GM19193 (cell line): Measurements from ENCODE around the gene ZNF99.

Experiments
- POLR2A ChIP-seq: IDR thresholded peaks from 4 replicates; pipeline ENCODE4 v1.6.1; 2011; ENCODE audit not compliant: insufficient read depth, insufficient read length; ENCODE audit errors: extremely low read depth

ZNF99 gene

GRCh38 chr19:22783651-22784410 lies at the start of gene ZNF99:
Gene ZNF99, minus strand, starts transcription at chr19:22784151. Its CDS starts 135 bp downstream, at chr19:22784016.
- TF ChIP-seq POLR2A, result no peak

GRCh38 chr19:22832031-22832762 lies 48.2 kb upstream of the ZNF99 start, which contains the start of gene ZNF723:
Gene ZNF723, plus strand, starts transcription at chr19:22832291. Its CDS starts 89 bp downstream, at chr19:22832380.
- TF ChIP-seq POLR2A, result no peak

- no peak for TF ChIP-seq POLR2A
Observed at GRCh38 chr19:22831211-22831610, 47.3 kb upstream of the ZNF99 start.

- TF ChIP-seq POLR2A, result no peak
Observed at GRCh38 chr19:22814124-22814523, 30.2 kb upstream of the ZNF99 start.

GRCh38 chr19:22807061-22807835 lies 23.3 kb upstream of the ZNF99 start:
- TF ChIP-seq POLR2A, result no peak

- TF ChIP-seq POLR2A, result no peak
Observed at GRCh38 chr19:22806418-22806817, 22.5 kb upstream of the ZNF99 start.

GRCh38 chr19:22797040-22797439 lies 13.1 kb upstream of the ZNF99 start:
- TF ChIP-seq POLR2A, result no peak

GRCh38 chr19:22735911-22736645 lies 47.9 kb downstream of the ZNF99 start:
- no peak for TF ChIP-seq POLR2A

- no peak for TF ChIP-seq POLR2A
Observed at GRCh38 chr19:22733691-22734090, 50.3 kb downstream of the ZNF99 start.

GRCh38 chr19:22708983-22709382 lies 75.0 kb downstream of the ZNF99 start:
- TF ChIP-seq POLR2A, result no peak
